HepG2 (cell line): ENCODE measurements around the gene CACNG8.

ENCODE experiments used
- ASH2L ChIP-seq: fragments of 300-600, 200-600 bp; sonication (generic); IDR thresholded peaks from 2 replicates; pipeline ENCODE4 v1.7.0; 2017; ENCODE audit warnings: low read depth, mild to moderate bottlenecking, moderate library complexity, mixed read lengths, low read length; ENCODE audit not compliant: insufficient read length
- IRF9 ChIP-seq: sonication (generic); formaldehyde crosslinking; IDR thresholded peaks from 2 replicates; pipeline ENCODE4 v1.8.0; 2022; ENCODE audit warnings: missing genetic modification reagents, mild to moderate bottlenecking, borderline replicate concordance
- SP140L ChIP-seq: sonication (generic); formaldehyde crosslinking; IDR thresholded peaks from 2 replicates; pipeline ENCODE4 v1.4.0; 2020; ENCODE audit warnings: missing genetic modification reagents, borderline replicate concordance
- ZNF317 ChIP-seq: sonication (generic); formaldehyde crosslinking; IDR thresholded peaks from 2 replicates; pipeline ENCODE4 v1.5.0; 2020; ENCODE audit warnings: mild to moderate bottlenecking, missing genetic modification reagents

GRCh38 chr19:53980539-53981375, 18.0 kb downstream of the CACNG8 start:
- TF ChIP-seq SP140L (CRISPR knock-in tag) (no peak), ZNF317 (CRISPR knock-in tag) (no peak), IRF9 (no peak), ASH2L (no peak)
